ENCODE results near the gene ATF5.
A peak's percentile ranks its signal among the peaks of the same experiment; 100 is the strongest.

ATF5 gene

GRCh38 chr19:49894879-49895565, 34.0 kb upstream of the ATF5 start:
- no peak for DNase-seq (ENCODE audit: low read depth in 2 of 2)

- DNase-seq (ENCODE audit: low read depth in 2 of 2) = no peak
These were observed 33.3 kb upstream of the ATF5 start for GRCh38 chr19:49895566-49896297.

GRCh38 chr19:49896863-49897621, 32.0 kb upstream of the ATF5 start, which contains the start of gene IL4I1:
Gene IL4I1 (minus strand): TSS chr19:49896887. CDS start chr19:49896160, 727 bp downstream.
- DNase-seq (ENCODE audit: low read depth in 2 of 2) = peak; percentile 30 to 36

- no peak for DNase-seq (ENCODE audit: low read depth in 2 of 2)
These were observed 24.9 kb upstream of the ATF5 start for GRCh38 chr19:49904136-49904535.

- no peak for DNase-seq (ENCODE audit: low read depth in 2 of 2)
These were observed 22.0 kb upstream of the ATF5 start for GRCh38 chr19:49906879-49907564.

- no peak for DNase-seq (ENCODE audit: low read depth in 2 of 2)
These were observed 21.1 kb upstream of the ATF5 start for GRCh38 chr19:49907745-49908446.

- no peak for DNase-seq (ENCODE audit: low read depth in 2 of 2)
These were observed 20.3 kb upstream of the ATF5 start for GRCh38 chr19:49908480-49909420.

GRCh38 chr19:49910179-49910578, 18.8 kb upstream of the ATF5 start:
- DNase-seq (ENCODE audit: low read depth in 2 of 2) = no peak

- no peak for DNase-seq (ENCODE audit: low read depth in 2 of 2)
These were observed 17.4 kb upstream of the ATF5 start for GRCh38 chr19:49911381-49912145.

- DNase-seq (ENCODE audit: low read depth in 2 of 2) = no peak
These were observed 15.9 kb upstream of the ATF5 start for GRCh38 chr19:49912965-49913685.

- no peak for DNase-seq (ENCODE audit: low read depth in 2 of 2)
These were observed 15.3 kb upstream of the ATF5 start for GRCh38 chr19:49913720-49914119.

GRCh38 chr19:49915271-49915670, 13.7 kb upstream of the ATF5 start:
- DNase-seq (ENCODE audit: low read depth in 2 of 2) = no peak

- no peak for DNase-seq (ENCODE audit: low read depth in 2 of 2)
These were observed 11.9 kb upstream of the ATF5 start for GRCh38 chr19:49916839-49917733.

- DNase-seq (ENCODE audit: low read depth in 2 of 2) = no peak
These were observed 10.9 kb upstream of the ATF5 start for GRCh38 chr19:49918089-49918488.

- DNase-seq (ENCODE audit: low read depth in 2 of 2) = no peak
These were observed 8.2 kb upstream of the ATF5 start for GRCh38 chr19:49920624-49921363.

- no peak for DNase-seq (ENCODE audit: low read depth in 2 of 2)
These were observed 6.9 kb upstream of the ATF5 start for GRCh38 chr19:49921871-49922795.

Measured in stimulated activated CD4-positive, alpha-beta T cell treated with anti-CD3 and anti-CD28 coated beads, Interleukin-1b, Interleukin-23, amount 100 ng/mL, for 1 hour (primary cell).